ENCODE results near the gene ALG11. TPM values are rescaled to one million over a fixed set of nuclear protein-coding genes. Genes with fewer than 3 reads are reported as not detected.

ALG11 gene
- total and polyA plus RNA-seq, 4 donors = 5.4 to 34.5 (median 11.9) TPM

DNA sequence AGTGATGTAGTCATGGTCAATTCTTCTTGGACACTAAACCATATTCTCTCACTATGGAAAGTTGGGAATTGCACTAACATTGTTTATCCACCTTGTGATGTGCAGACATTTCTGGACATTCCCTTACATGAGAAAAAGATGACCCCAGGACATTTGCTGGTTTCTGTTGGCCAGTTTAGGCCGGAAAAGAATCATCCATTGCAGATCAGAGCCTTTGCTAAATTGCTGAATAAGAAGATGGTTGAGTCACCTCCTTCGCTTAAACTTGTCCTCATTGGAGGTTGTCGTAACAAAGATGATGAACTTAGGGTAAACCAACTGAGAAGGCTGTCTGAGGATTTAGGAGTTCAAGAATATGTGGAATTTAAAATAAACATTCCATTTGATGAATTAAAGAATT lies 12.3 kb downstream of the ALG11 start, which contains the start of gene UTP14C (continued):
- TF ChIP-seq JUND (IDR thresholded peaks at IDR 0.05) (no peak), FOXA2 (IDR thresholded peaks at IDR 0.05) (no peak), HNF4A (conservative IDR thresholded peaks at IDR 0.05) (no peak), RXRA (IDR thresholded peaks at IDR 0.05) (no peak), FOXA1 (IDR thresholded peaks at IDR 0.05) (no peak), TAF1 (conservative IDR thresholded peaks at IDR 0.05) (no peak), EGR1 (IDR thresholded peaks at IDR 0.05; ENCODE audit: low read depth in 2 of 2) (no peak), YY1 (IDR thresholded peaks at IDR 0.05) (no peak)
- TF ChIP-seq, protein P1, sequence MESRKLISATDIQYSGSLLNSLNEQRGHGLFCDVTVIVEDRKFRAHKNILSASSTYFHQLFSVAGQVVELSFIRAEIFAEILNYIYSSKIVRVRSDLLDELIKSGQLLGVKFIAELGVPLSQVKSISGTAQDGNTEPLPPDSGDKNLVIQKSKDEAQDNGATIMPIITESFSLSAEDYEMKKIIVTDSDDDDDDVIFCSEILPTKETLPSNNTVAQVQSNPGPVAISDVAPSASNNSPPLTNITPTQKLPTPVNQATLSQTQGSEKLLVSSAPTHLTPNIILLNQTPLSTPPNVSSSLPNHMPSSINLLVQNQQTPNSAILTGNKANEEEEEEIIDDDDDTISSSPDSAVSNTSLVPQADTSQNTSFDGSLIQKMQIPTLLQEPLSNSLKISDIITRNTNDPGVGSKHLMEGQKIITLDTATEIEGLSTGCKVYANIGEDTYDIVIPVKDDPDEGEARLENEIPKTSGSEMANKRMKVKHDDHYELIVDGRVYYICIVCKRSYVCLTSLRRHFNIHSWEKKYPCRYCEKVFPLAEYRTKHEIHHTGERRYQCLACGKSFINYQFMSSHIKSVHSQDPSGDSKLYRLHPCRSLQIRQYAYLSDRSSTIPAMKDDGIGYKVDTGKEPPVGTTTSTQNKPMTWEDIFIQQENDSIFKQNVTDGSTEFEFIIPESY (IDR thresholded peaks at IDR 0.05) = no peak

DNA sequence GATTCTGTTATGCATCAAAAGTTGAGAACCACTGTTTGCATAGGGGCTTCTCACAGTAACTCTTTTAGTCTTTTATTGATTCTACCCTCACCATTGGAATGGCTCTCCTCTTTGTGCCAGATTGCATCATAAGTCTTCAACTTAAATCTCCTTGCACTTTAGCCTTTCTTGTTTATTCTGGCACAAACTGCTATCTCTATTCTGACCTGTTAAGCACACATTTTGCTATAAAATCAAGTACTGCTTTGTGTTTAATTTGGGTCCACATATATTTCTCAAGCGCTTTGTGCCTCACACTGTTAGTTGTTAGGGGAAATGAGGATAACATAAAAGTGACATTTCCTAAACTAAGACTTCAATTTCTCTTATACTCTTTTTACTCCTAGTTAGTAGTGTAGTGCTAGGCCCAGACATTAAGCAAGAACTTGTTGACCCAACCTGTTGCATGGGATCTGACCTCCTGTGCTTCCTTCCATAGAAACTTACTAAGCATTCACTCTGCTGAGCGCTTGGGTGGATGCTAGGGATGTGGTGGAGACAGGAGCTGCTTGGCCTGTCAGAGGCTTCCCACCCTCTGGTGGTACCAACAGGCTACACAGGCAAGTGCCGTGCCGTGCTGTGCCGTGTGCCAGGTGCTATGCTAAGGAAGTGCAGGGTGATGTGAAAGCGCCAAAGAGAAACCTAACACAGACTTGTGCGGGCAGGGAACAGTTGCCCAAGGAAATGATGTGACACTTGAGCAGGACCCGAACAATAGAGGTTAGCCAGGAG lies 13.5 kb downstream of the ALG11 start:
- peaks cover 6 to 25% (median 22%) of the 10 kb centered on the region in 4 donors for H3K4me1 ChIP-seq (ENCODE audit: control insufficient read depth in 4 of 4, insufficient read depth in 4 of 4, low read length in 3 of 4)
- H3K9ac ChIP-seq (ENCODE audit: low read depth in 1 of 2, low read length in 2 of 2) = no peak overlapping the region
- peak overlapping the region in 1 of 2 donors; percentile 13 for H3K27ac ChIP-seq (ENCODE audit: low read depth in 1 of 2, low read length in 2 of 2)
- TF ChIP-seq JUND (IDR thresholded peaks at IDR 0.05) (peak; percentile 86), EGR1 (IDR thresholded peaks at IDR 0.05; ENCODE audit: low read depth in 2 of 2) (no peak), GABPA (IDR thresholded peaks at IDR 0.05 in 1 of 2, conservative IDR thresholded peaks at IDR 0.05 in 1 of 2) (peak in 1 of 2 donors; percentile 44), TAF1 (conservative IDR thresholded peaks at IDR 0.05) (no peak), SP1 (IDR thresholded peaks at IDR 0.05) (peak; percentile 85), FOXA2 (IDR thresholded peaks at IDR 0.05) (peak; percentile 97), HNF4G (IDR thresholded peaks at IDR 0.05) (peak; percentile 83), RAD21 (IDR thresholded peaks at IDR 0.05) (peak; percentile 38 to 47), HNF4A (conservative IDR thresholded peaks at IDR 0.05) (peak; percentile 93 to 94), YY1 (IDR thresholded peaks at IDR 0.05) (peak; percentile 77), FOXA1 (IDR thresholded peaks at IDR 0.05) (peak; percentile 80), NR2F2 (IDR thresholded peaks at IDR 0.05) (peak; percentile 93), RXRA (IDR thresholded peaks at IDR 0.05) (peak; percentile 86 to 88)
- TF ChIP-seq, protein P1 (IDR thresholded peaks at IDR 0.05) = peak; percentile 79
- TF ChIP-seq, protein P2, sequence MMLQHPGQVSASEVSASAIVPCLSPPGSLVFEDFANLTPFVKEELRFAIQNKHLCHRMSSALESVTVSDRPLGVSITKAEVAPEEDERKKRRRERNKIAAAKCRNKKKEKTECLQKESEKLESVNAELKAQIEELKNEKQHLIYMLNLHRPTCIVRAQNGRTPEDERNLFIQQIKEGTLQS (IDR thresholded peaks at IDR 0.05) = peak; percentile 92
- TF ChIP-seq, protein P3, sequence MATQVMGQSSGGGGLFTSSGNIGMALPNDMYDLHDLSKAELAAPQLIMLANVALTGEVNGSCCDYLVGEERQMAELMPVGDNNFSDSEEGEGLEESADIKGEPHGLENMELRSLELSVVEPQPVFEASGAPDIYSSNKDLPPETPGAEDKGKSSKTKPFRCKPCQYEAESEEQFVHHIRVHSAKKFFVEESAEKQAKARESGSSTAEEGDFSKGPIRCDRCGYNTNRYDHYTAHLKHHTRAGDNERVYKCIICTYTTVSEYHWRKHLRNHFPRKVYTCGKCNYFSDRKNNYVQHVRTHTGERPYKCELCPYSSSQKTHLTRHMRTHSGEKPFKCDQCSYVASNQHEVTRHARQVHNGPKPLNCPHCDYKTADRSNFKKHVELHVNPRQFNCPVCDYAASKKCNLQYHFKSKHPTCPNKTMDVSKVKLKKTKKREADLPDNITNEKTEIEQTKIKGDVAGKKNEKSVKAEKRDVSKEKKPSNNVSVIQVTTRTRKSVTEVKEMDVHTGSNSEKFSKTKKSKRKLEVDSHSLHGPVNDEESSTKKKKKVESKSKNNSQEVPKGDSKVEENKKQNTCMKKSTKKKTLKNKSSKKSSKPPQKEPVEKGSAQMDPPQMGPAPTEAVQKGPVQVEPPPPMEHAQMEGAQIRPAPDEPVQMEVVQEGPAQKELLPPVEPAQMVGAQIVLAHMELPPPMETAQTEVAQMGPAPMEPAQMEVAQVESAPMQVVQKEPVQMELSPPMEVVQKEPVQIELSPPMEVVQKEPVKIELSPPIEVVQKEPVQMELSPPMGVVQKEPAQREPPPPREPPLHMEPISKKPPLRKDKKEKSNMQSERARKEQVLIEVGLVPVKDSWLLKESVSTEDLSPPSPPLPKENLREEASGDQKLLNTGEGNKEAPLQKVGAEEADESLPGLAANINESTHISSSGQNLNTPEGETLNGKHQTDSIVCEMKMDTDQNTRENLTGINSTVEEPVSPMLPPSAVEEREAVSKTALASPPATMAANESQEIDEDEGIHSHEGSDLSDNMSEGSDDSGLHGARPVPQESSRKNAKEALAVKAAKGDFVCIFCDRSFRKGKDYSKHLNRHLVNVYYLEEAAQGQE (IDR thresholded peaks at IDR 0.05) = no peak
- TF ChIP-seq, protein P4, sequence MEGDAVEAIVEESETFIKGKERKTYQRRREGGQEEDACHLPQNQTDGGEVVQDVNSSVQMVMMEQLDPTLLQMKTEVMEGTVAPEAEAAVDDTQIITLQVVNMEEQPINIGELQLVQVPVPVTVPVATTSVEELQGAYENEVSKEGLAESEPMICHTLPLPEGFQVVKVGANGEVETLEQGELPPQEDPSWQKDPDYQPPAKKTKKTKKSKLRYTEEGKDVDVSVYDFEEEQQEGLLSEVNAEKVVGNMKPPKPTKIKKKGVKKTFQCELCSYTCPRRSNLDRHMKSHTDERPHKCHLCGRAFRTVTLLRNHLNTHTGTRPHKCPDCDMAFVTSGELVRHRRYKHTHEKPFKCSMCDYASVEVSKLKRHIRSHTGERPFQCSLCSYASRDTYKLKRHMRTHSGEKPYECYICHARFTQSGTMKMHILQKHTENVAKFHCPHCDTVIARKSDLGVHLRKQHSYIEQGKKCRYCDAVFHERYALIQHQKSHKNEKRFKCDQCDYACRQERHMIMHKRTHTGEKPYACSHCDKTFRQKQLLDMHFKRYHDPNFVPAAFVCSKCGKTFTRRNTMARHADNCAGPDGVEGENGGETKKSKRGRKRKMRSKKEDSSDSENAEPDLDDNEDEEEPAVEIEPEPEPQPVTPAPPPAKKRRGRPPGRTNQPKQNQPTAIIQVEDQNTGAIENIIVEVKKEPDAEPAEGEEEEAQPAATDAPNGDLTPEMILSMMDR (IDR thresholded peaks at IDR 0.05; ENCODE audit: low read depth, low read length, missing input control) = peak; percentile 3
- TF ChIP-seq, protein P5, sequence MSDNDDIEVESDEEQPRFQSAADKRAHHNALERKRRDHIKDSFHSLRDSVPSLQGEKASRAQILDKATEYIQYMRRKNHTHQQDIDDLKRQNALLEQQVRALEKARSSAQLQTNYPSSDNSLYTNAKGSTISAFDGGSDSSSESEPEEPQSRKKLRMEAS (IDR thresholded peaks at IDR 0.05) = peak; percentile 48
- peak overlapping the region in 1 of 3 donors; percentile 10 for H3K4me3 ChIP-seq (ENCODE audit: low read depth in 1 of 3, low read length in 3 of 3)
- peaks cover 1 to 13% (median 7%) of the 10 kb centered on the region in 4 donors for H3K36me3 ChIP-seq (ENCODE audit: control insufficient read depth in 4 of 4, insufficient read depth in 3 of 4, low read depth in 1 of 4, low read length in 3 of 4)
- 71% methylated on average over 8 of the region's 8 CpGs for WGBS
- no peaks in the 10 kb centered on the region for H3K27me3 ChIP-seq (ENCODE audit: control insufficient read depth in 4 of 4, insufficient read depth in 4 of 4, low read length in 3 of 4)
- no peaks in the 10 kb centered on the region for H3K9me3 ChIP-seq (ENCODE audit: control insufficient read depth in 4 of 4, low read length in 3 of 4)
- no peak for DNase-seq (ENCODE audit: low spot score)

Measured in liver (tissue), 9 donors.